GM18502 (cell line): ENCODE results near the gene ETS1.

ENCODE experiments used
- ATAC-seq: cut with Tn5 transposase; IDR thresholded peaks from one replicate; pipeline ENCODE4 v1.9.1; 2021; ENCODE audit warnings: mild to moderate bottlenecking; ENCODE audit not compliant: unreplicated experiment, poor library complexity

Gene ETS1

DNA sequence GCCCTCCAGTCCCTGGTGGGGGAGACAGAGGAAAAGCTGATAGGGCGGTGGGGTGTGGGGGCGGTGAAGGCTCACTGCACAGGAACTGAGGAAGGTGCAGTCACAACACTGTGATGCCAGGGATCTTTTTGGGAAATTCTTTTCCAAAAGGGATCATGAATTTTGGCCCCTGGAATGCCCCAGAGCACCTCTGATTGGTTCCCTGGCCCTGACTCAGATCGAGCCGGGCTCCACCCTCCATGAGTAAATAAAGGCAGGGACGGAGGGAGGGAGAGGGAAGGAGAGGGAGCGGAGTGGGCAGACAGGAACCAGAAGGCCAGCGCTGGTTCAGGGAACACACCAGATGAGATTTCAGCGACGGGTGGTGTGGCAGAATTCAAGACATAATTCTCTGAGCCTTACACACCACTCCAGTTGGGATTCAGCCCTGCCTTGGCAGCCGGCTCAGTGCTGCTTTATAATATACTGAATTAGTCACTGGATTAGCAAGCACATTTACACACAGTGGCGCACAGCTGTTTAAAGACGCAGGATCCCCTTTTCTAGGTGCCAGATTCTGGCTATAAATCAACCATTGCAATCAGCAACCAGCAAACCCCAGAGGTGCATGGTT lies 80.3 kb downstream of the ETS1 start:
- ATAC-seq = no peak

DNA sequence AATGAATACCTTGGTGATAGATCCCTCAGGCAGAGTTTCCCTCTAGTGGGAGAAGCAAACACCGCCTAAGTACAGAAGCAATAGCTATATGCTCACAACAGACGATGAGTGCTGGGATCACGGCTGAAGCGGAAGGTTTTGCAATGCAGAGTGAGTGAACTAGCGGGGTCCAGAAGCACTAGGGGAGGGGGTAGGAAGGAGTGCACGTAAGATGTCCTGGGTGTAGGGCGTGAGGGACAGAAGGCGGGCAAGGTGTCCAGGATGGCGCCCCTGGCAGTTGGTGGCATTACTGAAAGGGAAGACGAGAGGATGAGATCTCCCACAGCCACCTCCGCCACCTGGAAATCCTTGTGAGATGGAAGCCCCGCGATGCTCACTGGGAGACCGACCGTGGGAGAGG lies 81.0 kb downstream of the ETS1 start:
- ATAC-seq = no peak

DNA sequence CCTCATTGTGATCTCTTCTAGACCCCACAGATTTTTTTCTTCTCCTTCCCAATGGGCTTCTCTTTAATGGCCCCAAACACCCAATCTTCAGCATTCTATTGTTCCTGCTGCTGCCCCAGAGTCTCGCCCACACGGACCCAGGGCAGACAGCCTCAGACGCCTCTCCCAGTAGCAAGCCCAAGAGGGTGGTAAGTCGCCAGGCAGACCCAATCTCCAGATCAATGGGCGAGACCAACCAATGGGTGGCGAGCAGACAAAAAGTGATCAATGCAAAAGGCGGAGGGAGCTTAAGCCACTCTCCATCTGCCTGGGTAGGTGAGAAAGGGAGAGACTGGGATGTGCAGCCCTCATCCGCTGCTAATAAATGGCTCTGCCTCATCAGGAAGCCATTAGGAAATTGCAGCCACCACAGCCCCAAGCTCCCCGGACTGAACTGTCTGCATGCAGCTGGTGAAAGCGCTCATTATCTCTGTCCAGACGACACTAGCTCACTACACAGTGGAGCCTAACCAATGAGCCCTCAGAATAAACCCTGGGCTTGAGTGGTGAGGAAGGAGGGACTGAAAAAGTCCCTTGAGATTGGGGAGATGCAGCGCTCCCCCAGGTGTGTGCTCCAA lies 81.8 kb downstream of the ETS1 start:
- ATAC-seq = no peak

DNA sequence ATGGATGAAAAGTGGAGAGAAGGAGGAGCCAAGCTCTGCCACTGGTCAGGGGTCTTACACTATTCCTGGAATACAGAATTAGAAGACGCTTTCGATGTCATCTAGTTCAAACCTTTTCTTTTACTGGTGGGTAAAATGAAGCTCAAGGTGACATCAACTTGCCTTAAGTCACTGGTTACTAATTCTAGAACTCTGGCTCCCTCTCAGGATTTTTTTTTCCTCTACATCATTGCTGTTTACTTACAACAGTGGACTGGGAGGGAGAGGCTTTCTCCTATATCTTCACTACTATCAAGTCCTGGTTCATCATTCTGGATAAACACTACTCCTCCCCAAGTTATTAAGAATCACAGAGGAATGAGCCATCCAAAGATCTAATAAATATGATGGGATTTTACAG lies 82.9 kb downstream of the ETS1 start:
- ATAC-seq = no peak

DNA sequence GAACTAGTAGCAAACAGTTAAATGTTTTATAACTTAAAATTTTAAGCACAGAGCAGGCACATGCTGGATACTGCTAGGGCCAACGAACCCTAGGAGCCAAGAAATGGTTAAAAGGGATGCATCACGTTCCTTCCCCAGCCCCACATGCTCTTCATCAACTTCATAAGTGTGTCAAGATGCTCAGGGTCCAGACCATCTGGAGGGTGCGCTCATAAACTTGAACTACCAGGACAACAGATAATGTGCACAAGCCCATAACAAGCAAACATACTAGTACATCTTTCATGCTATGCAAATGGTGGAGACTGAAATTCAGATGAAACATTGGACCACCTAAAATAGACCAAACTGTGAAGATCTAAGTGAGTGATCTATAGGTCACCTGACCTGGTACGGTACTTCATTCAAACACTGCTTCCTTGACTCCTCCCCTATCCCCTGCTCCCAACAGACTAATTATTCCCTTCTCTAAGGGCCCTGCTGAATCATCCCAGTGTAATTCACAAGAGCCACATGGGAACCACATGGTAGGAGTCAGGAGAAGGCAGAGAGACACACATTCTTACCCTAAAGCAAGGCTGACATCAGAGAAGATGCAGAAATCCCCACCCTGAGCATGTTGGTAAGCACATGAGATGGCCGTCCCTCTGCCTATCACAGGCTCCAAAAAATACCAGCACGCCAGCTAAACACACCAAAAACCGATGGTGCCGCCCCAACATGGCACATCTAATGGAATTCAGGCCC lies 83.9 kb downstream of the ETS1 start:
- no peak for ATAC-seq

DNA sequence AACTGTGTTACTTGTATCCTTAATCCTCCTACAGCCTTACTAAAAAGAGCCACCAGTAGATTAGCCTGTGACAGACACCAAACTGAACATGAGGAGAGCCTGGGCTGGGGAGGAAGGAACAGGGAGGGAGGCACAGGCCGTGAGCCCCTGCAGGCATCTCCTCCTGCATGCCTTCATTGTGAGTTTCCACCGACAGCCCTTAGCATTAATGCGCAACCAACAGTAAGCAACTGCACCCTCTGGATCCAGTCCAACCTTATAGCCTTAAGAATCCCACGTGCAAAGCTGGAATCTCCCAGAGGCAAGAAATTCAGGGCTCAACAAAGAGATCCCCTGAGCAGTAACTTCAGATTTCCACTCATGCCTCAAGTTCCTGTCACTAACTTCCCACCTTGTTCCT lies 84.6 kb downstream of the ETS1 start:
- no peak for ATAC-seq

DNA sequence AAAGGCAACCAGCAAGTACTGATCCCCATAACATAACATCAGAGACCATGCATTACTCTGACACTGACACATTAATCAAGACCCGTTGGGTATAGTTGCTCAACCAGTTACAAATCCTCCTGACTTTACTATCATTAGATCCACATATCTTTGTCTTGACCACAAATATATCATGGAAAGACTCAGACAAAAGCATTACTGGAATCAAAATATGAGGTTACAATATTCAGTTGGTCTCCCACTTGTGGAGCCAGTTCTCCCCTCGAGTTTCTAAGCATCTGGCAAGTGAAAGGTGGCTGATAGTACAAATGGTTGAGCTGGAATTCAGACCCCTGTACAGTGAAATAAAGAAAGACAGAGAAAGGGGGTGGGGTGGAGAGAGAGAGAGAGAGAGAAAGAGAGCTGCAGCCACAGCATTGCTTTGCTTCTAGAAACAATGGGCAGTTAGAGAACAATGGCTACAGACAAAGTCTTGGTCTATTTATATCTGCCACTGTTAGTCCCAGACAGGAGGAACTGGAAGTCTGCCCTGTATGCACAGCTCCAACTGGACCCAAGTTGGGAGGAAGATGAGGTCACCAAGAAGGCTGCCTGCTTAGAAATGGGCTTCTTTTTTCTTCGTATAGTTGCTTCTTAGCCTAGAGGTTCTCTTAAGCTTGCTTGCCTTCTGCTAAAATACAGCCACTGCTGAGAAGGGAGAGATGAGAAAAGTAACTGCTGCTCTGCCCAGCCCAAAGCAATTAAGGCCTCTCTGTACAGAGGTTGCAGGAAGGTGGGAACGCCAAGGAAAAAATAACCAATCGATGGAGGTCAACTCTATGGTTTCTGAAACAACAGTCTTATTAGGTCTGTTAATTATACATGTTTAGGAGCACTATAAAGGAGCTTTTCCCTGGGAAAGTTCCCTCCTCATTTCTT lies 85.5 kb downstream of the ETS1 start:
- no peak for ATAC-seq

DNA sequence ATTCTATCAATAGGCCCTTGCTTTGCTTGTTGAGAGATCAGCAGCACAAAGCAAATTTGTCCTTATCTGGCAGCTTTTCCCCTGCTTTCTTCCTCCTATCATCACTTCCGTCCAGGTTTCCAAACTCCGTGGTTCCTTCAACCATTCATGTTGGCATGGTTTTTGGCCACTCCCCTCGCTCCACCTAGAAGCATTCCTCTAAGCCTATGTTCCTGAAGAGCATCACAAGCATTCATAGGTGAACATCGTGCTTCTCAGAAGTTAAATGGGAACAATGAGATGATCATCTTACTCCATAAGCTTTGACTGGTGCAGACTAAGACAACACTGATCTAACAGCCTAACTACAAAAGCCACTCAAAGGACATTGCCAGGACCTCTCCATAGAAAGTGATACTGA lies 86.3 kb downstream of the ETS1 start:
- ATAC-seq = no peak

DNA sequence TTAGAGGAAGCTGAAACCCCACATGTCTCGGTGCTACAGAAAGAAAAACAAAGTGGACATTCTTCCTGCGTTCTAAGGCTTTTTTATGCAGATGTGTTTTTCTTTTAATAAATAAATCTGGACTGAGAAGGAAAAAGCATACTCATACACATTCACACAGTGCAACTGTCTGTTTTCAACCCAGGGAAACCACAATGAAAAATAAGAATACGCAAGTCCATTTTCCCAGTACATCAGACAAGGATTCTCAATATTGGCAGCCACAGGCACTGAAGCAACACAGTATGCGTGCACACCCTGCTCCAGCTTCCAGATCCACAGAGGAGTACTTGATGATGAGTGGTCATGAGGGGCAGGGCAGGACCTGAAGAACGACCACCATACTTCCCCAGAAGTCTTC lies 86.9 kb downstream of the ETS1 start:
- ATAC-seq = no peak

DNA sequence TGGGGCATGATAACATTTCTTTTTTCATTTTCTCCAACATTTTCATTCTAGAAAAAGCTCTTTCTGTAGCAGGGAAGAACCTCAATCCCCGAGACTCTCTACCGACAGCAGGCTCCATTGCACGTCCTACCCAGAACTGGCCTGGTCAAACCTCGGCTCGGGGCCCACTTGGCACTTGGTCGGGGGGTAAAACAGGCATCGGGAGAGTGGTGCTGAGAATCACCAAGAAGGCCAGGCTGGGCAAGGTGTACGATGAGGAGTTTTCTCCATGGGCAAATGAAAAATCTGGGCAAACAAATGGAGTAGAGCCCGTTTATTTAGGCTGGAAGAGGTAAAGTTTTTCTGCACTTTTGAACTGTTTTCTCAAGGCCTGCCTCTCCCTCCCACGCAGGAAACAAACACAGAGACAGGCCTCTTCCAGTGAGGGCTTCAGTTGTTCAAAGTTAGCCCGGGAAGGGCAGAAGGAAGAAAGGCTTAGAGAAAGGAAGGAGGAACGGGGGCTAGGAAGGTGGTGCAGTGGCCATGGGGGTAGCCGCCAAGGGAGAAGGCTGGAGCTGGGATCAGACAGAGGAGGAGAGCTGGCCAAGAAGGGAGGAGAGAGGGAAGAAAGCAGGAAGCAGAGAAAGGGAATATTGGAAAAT lies 87.6 kb downstream of the ETS1 start:
- ATAC-seq = no peak

DNA sequence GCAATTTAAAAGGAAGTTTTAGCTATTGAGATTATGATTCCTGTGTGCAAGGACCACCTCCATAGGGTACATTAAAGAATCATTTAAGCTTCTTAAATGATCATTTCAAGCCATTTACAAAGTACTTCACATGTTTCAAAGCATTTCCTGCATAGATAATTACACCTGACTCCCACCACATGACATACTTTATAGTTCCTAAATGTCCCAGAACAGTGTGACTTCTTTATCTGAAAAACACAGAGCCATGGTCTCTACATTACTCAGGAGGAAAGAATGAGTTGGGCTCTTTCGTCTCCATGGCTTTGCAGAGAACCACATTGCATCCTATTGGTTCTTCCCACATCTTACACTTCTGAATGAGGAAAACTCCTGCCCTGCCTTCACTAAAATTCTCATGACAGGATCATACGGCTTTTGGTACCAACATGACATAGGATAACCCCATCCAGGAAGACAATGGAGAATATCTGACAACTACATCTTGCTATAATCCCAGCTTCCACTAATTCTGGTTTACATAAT lies 88.6 kb downstream of the ETS1 start:
- ATAC-seq = no peak

DNA sequence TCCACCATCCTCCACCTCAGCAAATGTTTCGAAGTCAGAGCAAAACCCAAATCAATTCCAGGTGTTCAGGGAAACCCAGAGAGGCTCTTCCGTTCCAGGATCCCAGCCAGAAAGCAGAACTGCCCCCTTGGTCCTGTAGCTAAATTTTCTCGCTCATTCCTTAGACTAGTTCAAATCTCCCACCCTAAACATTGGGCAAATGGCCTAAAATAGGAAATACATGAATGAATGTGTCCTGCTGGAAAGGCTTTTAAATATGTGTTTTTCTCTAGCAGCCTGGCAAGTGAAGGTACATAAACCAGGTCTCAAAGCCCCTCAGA lies 89.6 kb downstream of the ETS1 start:
- ATAC-seq = no peak

DNA sequence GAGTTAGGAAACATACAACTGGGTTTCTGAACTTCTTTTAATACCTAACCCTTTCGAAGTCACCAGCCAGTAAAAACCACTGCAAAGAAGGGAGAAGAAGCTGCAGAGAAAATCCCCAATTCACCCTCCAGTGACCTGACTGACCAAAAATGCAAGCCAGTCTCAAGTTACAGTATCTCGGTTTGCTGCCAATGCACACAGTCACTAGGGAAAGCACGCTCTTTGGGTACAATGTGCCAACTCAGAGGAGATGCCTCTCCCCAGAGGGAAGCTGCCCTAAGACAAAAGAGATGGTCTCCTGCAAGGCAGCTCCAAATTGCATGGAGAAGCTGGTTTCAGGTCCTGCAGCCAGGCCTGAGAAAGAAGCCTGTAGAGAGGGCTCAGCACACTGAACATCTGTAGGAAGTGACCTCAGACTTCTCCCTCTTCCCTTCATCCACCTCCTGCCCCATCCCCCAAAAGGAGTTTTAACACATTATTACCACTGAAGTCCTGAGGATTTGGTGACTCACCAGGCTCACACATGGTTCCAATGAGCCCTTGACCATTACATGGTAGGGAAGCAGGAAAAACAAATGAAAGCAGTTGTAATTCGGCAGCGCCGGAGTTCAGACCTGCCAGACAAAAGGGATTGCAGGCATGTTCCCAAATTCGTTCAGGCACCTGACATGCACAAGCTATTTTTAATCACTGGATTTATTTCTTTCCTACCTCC lies 90.1 kb downstream of the ETS1 start:
- ATAC-seq = peak; percentile 75

DNA sequence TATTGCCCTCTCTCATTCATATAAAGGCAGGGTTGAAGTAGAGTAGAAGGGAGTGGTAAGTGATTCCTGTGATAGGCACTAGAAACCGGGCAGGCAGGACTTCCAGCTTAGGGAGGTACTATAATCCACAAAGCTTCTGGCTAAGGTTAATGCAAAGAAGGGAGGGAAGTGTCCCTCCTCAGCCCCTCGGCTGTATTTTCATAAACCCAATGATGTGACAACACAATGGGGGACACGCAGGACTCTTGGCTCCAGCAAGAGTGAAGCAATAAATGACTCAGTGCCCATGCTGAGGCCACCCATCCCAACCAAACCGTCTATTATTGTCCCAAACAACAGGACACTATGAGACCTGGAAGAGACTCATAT lies 90.7 kb downstream of the ETS1 start:
- ATAC-seq = peak; percentile 41

DNA sequence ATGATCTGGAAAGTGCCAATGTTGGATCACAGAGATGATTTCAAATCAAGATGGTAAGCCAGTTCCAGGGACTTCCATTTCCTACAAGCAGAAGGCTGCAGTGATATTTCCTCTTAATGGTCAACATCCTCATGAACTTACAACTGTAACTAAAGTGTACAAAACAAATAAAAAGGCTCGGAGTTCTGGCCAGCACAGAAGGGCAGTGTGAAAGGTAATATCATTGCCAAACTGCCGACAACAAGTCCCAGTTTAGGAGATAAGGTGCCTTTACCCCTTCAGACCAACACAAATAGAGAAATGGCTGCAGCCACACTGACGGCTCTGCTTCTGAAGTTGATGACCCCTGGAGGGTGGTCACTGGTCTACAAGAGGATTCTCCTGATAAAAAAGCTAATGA lies 91.1 kb downstream of the ETS1 start:
- no peak for ATAC-seq

DNA sequence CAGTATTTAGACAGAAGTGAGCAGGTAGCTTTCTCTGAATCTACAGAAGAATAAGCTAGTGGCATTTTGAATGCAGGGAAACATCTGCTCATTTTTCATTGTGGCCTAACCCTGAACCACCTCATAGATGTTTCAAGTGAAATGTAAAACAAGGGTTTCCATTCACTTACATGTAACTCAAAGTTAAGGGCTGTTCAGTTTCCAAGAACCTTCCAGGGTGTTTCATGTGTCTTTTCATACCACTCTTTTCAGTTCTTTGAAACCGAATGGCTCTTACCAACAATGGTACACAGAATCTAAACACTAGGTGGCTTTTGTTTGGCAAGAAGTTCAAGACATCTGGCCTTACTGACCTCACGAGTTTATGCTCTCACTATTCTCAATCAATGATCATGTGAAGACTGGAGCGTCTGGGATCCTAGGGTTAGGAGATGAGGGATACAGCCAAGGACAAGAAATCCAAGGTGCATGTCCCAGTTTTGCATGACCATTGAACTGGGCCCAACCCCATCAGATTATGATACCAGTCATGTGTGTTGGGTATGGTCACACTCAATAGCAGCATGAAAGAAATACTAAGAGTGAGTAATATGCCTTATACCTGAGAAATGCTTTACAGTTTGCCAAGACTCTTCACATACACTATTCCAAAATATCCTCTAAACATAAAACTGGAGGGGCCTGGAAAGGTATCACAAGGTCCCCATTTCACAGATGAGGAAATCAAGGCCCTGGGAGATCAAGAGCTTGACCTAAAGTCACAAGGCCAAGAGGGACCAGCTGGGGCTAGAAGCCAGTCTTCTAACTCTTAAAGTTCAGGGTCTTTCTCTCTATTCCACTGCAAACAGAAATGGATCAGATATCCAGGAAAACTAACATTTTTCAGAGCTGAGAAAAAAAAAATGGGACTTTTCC lies 92.7 kb downstream of the ETS1 start:
- ATAC-seq = no peak

DNA sequence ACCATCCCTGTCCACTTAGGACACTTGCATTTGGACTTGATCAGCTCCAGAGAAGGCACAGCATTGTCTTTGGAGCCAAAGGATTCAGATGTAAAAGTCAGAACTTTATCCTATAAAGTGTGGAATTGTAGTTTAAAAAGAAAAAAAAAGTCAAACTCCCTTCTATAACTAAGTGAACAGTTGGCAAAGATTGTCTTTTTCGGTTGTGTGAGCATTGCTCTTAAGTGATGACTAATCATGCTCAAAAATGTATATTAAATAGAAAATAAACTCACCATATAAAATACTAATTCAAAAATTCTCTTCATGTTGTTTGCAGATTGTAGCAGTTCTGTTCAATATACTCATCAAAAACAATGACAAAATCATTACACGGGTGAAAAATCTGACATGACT lies 93.8 kb downstream of the ETS1 start:
- ATAC-seq = no peak

DNA sequence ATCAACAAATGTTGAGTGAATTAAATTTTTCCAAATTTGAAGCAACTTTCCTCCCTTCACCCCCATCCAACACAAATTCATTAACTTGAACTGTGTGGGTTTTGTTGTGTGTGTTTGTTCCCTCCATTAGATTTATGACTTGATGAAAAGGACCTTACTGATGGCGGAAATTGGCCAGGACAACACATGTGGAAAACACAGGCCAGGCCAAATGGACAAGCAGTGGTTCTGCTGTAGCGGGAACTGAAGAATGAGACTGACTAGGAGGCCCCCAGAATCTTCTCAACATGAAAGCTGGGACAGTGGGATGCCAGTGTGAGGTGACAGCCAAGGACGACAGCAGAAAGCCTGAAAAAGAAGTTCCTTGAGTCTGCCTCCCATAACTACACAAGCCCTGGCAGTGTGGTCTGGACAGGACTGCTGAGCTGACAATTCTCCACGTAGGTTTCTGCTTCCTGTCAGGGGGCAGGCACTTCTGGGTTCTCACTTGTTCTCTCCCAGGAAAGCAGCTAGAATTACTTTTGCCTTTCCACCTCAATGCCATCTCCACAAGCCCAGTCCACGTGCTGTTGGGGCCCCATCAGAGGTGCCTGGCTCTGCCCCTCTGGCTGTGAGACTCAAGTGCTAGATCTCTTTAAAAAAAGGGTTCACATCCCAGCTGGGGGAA lies 94.3 kb downstream of the ETS1 start:
- no peak for ATAC-seq
